HG02938 (cell line): ENCODE data around the gene FOXR1.
A peak's percentile ranks its signal among the peaks of the same experiment; 100 is the strongest.

Experiments
- ATAC-seq: cut with Tn5 transposase; IDR thresholded peaks from one replicate; pipeline ENCODE4 v1.9.1; 2021; ENCODE audit warnings: mild to moderate bottlenecking, moderate library complexity; ENCODE audit not compliant: unreplicated experiment

Gene FOXR1

DNA sequence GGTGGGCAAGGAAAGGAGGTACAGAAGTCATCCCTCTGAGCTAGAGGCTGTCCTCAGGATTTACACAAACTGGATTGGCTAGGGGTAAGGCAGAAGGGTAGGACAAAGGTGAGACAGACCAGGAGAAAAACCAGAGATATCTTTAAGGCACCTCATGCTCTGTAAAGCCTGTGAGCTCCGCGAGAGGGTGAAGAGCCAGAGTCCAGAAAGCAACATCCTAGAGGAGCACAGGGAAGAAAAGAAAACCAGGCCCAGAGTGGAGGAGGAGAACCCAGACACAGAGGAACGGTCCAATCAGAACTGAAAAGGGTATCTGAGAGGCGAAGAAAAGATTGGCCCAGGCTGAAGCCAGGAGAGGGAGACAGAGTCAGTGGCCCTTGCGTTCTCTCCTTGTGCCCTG is 54.0 kb downstream of the FOXR1 start:
- ATAC-seq: no peak

- no peak for ATAC-seq
These were observed 54.6 kb downstream of the FOXR1 start for GRCh38 chr11:119025978-119026766.

GRCh38 chr11:119026970-119027369 is 55.4 kb downstream of the FOXR1 start:
- ATAC-seq: no peak

- no peak for ATAC-seq
These were observed 56.2 kb downstream of the FOXR1 start for GRCh38 chr11:119027561-119028345.

GRCh38 chr11:119028346-119029068 is 56.9 kb downstream of the FOXR1 start:
- no peak for ATAC-seq

GRCh38 chr11:119029069-119029339 is 57.4 kb downstream of the FOXR1 start:
- ATAC-seq: no peak

DNA sequence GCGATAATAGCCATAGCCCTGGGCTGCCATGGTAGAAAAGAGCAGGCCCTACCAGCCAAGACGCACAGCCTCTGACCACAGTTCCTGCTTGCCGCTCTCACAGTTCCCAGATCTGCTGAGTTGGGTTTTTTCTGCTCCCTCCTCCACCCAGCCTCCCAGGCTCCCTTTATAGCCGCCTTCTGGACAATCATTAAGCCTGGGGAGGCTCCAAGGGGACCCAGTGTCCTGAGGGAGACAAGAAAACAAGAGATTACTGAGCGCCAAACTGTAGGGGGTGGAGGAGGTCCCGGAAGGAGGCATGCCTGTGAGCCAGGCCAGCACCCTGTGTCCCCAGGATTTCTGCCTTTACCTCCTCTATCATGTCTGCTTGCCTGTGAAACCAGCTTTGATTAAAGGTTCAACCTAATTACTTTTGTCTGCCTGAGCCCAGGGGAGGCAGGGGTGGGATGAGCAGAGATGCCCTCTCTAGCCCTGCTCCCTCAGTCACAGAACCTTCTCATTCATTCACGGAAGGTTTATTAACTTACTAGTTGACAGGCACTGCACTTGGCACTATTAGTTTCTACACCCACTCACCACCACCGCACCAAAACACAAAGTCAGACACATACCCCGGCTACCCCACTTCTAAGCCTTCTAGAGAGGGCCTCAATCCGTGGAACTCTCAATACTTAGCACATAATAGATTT is 57.9 kb downstream of the FOXR1 start:
- ATAC-seq: no peak

DNA sequence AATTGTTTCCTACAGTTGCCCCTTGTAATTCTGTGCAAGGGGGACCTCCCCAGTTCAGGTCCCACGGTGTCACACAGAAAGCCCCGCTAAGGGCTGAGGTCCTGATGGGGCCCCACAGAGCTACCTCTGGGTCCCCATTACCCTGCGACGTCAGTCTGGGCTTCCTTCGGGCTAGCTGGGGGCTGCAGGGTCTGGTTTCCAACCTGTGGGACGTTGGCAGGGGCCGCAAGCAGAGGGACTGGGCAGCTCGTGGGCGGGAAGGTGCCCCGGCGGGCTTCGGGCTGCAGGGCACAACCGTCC is 58.4 kb downstream of the FOXR1 start:
- ATAC-seq: peak; percentile 11

GRCh38 chr11:119030329-119031047 is 58.9 kb downstream of the FOXR1 start, which contains the start of gene SLC37A4:
Gene SLC37A4, minus strand, starts transcription at chr11:119030877.
- ATAC-seq: peak; percentile 77
